Endothelial cell of umbilical vein (primary cell): Measurements from ENCODE around the gene ODAPH.

Experiments
- EZH2 ChIP-seq: IDR thresholded peaks from 2 replicates; pipeline ENCODE4 v1.6.1; 2012; ENCODE audit warnings: borderline replicate concordance, low read depth, mild to moderate bottlenecking, moderate library complexity, low read length, inconsistent platforms; ENCODE audit not compliant: severe bottlenecking
- GATA2 ChIP-seq: IDR thresholded peaks from 2 replicates; pipeline ENCODE4 v1.7.0; 2011; ENCODE audit warnings: low read depth, mild to moderate bottlenecking, moderate library complexity, mixed read lengths, low read length; ENCODE audit not compliant: insufficient read length, insufficient read depth
- POLR2A ChIP-seq: IDR thresholded peaks from 2 replicates; pipeline ENCODE4 v1.6.1; 2012; ENCODE audit warnings: low read depth, mild to moderate bottlenecking, control low read depth, low read length
- POLR2AphosphoS5 ChIP-seq: IDR thresholded peaks from 2 replicates; pipeline ENCODE4 v1.6.1; 2012; ENCODE audit warnings: low read depth, mild to moderate bottlenecking, control low read depth, low read length, moderate library complexity; ENCODE audit not compliant: insufficient read depth
- TF ChIP-seq, protein P1 (sequence below), 2 donors: IDR thresholded peaks; 1 replicate in 1 of 2; 2 replicates in 1 of 2; pipeline ENCODE4 v1.5.1; 2011; ENCODE audit warnings: low read length in 2 of 2, mild to moderate bottlenecking in 2 of 2, moderate library complexity in 2 of 2, control low read depth in 1 of 2, inconsistent platforms in 1 of 2, low read depth in 1 of 2; ENCODE audit not compliant: insufficient read depth in 1 of 2; ENCODE audit errors: extremely low read depth in 1 of 2

DNA sequence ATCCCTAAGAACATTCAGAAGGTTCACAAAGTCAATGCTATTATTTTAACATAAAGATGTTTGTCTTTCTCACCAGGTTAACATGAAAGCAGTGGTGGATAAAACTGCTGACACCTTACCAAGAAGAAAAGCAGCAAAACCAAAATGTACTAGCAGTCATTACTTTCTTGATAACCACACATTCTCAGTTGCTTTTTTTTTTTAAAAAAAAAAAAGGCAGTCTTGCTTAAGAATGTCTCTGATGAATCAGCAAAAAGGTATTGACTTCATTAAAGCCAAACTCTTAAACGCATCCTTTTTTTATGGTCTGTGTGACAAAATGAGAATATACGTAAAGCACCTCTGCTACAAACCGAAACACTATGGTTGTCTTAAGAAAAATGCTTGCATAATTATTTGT, 42.5 kb downstream of the ODAPH start:
- TF ChIP-seq, protein P1, sequence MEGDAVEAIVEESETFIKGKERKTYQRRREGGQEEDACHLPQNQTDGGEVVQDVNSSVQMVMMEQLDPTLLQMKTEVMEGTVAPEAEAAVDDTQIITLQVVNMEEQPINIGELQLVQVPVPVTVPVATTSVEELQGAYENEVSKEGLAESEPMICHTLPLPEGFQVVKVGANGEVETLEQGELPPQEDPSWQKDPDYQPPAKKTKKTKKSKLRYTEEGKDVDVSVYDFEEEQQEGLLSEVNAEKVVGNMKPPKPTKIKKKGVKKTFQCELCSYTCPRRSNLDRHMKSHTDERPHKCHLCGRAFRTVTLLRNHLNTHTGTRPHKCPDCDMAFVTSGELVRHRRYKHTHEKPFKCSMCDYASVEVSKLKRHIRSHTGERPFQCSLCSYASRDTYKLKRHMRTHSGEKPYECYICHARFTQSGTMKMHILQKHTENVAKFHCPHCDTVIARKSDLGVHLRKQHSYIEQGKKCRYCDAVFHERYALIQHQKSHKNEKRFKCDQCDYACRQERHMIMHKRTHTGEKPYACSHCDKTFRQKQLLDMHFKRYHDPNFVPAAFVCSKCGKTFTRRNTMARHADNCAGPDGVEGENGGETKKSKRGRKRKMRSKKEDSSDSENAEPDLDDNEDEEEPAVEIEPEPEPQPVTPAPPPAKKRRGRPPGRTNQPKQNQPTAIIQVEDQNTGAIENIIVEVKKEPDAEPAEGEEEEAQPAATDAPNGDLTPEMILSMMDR (IDR thresholded peaks at IDR 0.05; ENCODE audit: extremely low read depth in 1 of 2, insufficient read depth in 1 of 2, low read depth in 1 of 2, low read length in 2 of 2), result no peak
- TF ChIP-seq POLR2AphosphoS5, result no peak
- TF ChIP-seq GATA2, result no peak
- TF ChIP-seq POLR2A, result no peak
- TF ChIP-seq EZH2, result no peak
